Liver (tissue), 9 donors: Measurements from ENCODE around the gene PDGFB. TPM values are rescaled to one million over a fixed set of nuclear protein-coding genes. Genes with fewer than 3 reads are reported as not detected.

Source experiments
- DNase-seq: peaks from one replicate; pipeline ENCODE4 v3.0.0-alpha.2; 2017; ENCODE audit warnings: low spot score
- H3K27ac ChIP-seq, 2 donors: one replicate each; pipeline ENCODE4 v1.7.0; 2013; ENCODE audit warnings: inconsistent platforms in 2 of 2, low read length in 2 of 2, control low read depth in 1 of 2, low read depth in 1 of 2, mild to moderate bottlenecking in 1 of 2
- H3K27me3 ChIP-seq, 4 donors: one replicate each; pipeline versions ENCODE4 v1.6.1 to v1.7.0; 2013; ENCODE audit warnings: low read length in 3 of 4, inconsistent platforms in 1 of 4, mild to moderate bottlenecking in 1 of 4, moderate library complexity in 1 of 4; ENCODE audit not compliant: control insufficient read depth in 4 of 4, insufficient read depth in 4 of 4
- H3K36me3 ChIP-seq, 4 donors: one replicate each; pipeline versions ENCODE4 v1.6.1 to v1.7.0; 2013; ENCODE audit warnings: low read length in 3 of 4, mild to moderate bottlenecking in 3 of 4, low read depth in 1 of 4, moderate library complexity in 1 of 4; ENCODE audit not compliant: control insufficient read depth in 4 of 4, insufficient read depth in 3 of 4
- H3K4me1 ChIP-seq, 4 donors: one replicate each; pipeline versions ENCODE4 v1.6.1 to v1.7.0; 2013; ENCODE audit warnings: low read length in 3 of 4, mild to moderate bottlenecking in 3 of 4, moderate library complexity in 1 of 4; ENCODE audit not compliant: control insufficient read depth in 4 of 4, insufficient read depth in 4 of 4
- H3K4me3 ChIP-seq, 3 donors: one replicate each; pipeline versions ENCODE4 v1.6.1 to v1.7.0; 2013; ENCODE audit warnings: low read length in 3 of 3, control low read depth in 1 of 3, low read depth in 1 of 3, mild to moderate bottlenecking in 1 of 3
- H3K9ac ChIP-seq, 2 donors: one replicate each; pipeline ENCODE4 v1.7.0; 2013; ENCODE audit warnings: low read length in 2 of 2, mild to moderate bottlenecking in 2 of 2, moderate library complexity in 2 of 2, control low read depth in 1 of 2, low read depth in 1 of 2
- H3K9me3 ChIP-seq, 4 donors: one replicate each; pipeline versions ENCODE4 v1.6.1 to v1.7.0; 2013; ENCODE audit warnings: low read length in 3 of 4; ENCODE audit not compliant: control insufficient read depth in 4 of 4
- ATF3 ChIP-seq: IDR thresholded peaks from 2 replicates; pipeline ENCODE4 v1.6.1; 2016; ENCODE audit warnings: antibody characterized with exemption
- CTCF ChIP-seq: fragments of 150-350 bp; IDR thresholded peaks from 2 replicates; pipeline ENCODE4 v1.5.1; 2017; ENCODE audit warnings: improper control_type of control experiment, low read depth, low read length; ENCODE audit not compliant: missing input control
- EGR1 ChIP-seq, 2 donors: IDR thresholded peaks; 2 replicates each; pipeline ENCODE4 v1.6.1; 2016 to 2018; ENCODE audit warnings: antibody characterized with exemption in 2 of 2, low read depth in 2 of 2
- FOXA1 ChIP-seq: IDR thresholded peaks from 2 replicates; pipeline ENCODE4 v1.6.1; 2016; ENCODE audit warnings: antibody characterized with exemption
- FOXA2 ChIP-seq: IDR thresholded peaks from 2 replicates; pipeline ENCODE4 v1.6.1; 2016; ENCODE audit warnings: antibody characterized with exemption
- GABPA ChIP-seq, 2 donors: IDR thresholded peaks in 1 of 2; conservative IDR thresholded peaks in 1 of 2; 2 replicates each; pipeline ENCODE4 v1.6.1; 2016; ENCODE audit warnings: antibody characterized with exemption in 2 of 2, mild to moderate bottlenecking in 1 of 2, moderate library complexity in 1 of 2
- HNF4A ChIP-seq, 2 donors: conservative IDR thresholded peaks; 2 replicates each; pipeline ENCODE4 v1.6.1; 2016; ENCODE audit warnings: antibody characterized with exemption in 2 of 2, mild to moderate bottlenecking in 2 of 2
- HNF4G ChIP-seq: IDR thresholded peaks from 2 replicates; pipeline ENCODE4 v1.6.1; 2016; ENCODE audit warnings: antibody characterized with exemption
- JUND ChIP-seq, 2 donors: IDR thresholded peaks; 2 replicates each; pipeline ENCODE4 v1.6.1; 2016; ENCODE audit warnings: antibody characterized with exemption in 2 of 2
- NR2F2 ChIP-seq: IDR thresholded peaks from 2 replicates; pipeline ENCODE4 v1.6.1; 2016; ENCODE audit warnings: antibody characterized with exemption
- RAD21 ChIP-seq, 2 donors: IDR thresholded peaks; 2 replicates each; pipeline ENCODE4 v1.6.1; 2016; ENCODE audit warnings: antibody characterized with exemption in 2 of 2, mild to moderate bottlenecking in 2 of 2
- RXRA ChIP-seq, 2 donors: IDR thresholded peaks; 2 replicates each; pipeline ENCODE4 v1.6.1; 2017 to 2018; ENCODE audit warnings: antibody characterized with exemption in 2 of 2, mild to moderate bottlenecking in 1 of 2
- SP1 ChIP-seq: IDR thresholded peaks from 2 replicates; pipeline ENCODE4 v1.6.1; 2018; ENCODE audit warnings: antibody characterized with exemption, mild to moderate bottlenecking
- TAF1 ChIP-seq: conservative IDR thresholded peaks from 2 replicates; pipeline ENCODE4 v1.6.1; 2016; ENCODE audit warnings: antibody characterized with exemption, mild to moderate bottlenecking
- YY1 ChIP-seq: IDR thresholded peaks from 2 replicates; pipeline ENCODE4 v1.6.1; 2016; ENCODE audit warnings: antibody characterized with exemption, mild to moderate bottlenecking
- WGBS: extraction: QIAGEN DNeasy Blood & Tissue Kit; methylation state at CpG from one replicate; pipeline ENCODE4 v1.1.7; 2013; 5-methylcytosine and 5-hydroxymethylcytosine counted together
- polyA plus RNA-seq, 2 donors: library from polyadenylated mRNA; stranded (reverse) in 1 of 2; unstranded in 1 of 2; fragments of 200-250 nt in 1 of 2; fragments of >200 nt in 1 of 2; fragmentation: Nextera tagmentation in 1 of 2; extraction: Ambion mirVana in 1 of 2; gene quantifications; one replicate each; pipeline versions ENCODE4 v1.2.1 to v1.2.3, GENCODE V29; 2013 to 2015
- total RNA-seq, 2 donors: library from RNA; depleted of rRNA; stranded (reverse); fragments of >200 nt; gene quantifications; one replicate each; pipeline ENCODE4 v1.2.3, GENCODE V29; 2014
- TF ChIP-seq, protein P1 (sequence below): IDR thresholded peaks from 2 replicates; pipeline ENCODE4 v1.6.1; 2016; ENCODE audit warnings: antibody characterized with exemption
- TF ChIP-seq, protein P2 (sequence below): IDR thresholded peaks from 2 replicates; pipeline ENCODE4 v1.6.1; 2016; ENCODE audit warnings: antibody characterized with exemption, mild to moderate bottlenecking
- TF ChIP-seq, protein P3 (sequence below): IDR thresholded peaks from 2 replicates; pipeline ENCODE4 v1.6.1; 2016; ENCODE audit warnings: antibody characterized with exemption
- donor health status: healthy.
- donor health status: healthy.
- donor health status: healthy.
- donor health status: healthy.
- donor health status: healthy.

PDGFB gene
- total and polyA plus RNA-seq, 4 donors: 0.25 to 4.5 (median 1.7) TPM

GRCh38 chr22:39232246-39232645, 12.5 kb downstream of the PDGFB start:
- no peak overlapping the region for H3K9ac ChIP-seq
- TF ChIP-seq NR2F2: no peak
- no peak for TF ChIP-seq CTCF
- TF ChIP-seq EGR1 (IDR thresholded peaks at IDR 0.05; ENCODE audit: low read depth in 2 of 2): no peak
- TF ChIP-seq GABPA (IDR thresholded peaks at IDR 0.05 in 1 of 2, conservative IDR thresholded peaks at IDR 0.05 in 1 of 2): no peak
- TF ChIP-seq RXRA (IDR thresholded peaks at IDR 0.05): no peak
- TF ChIP-seq SP1: no peak
- TF ChIP-seq YY1: no peak
- TF ChIP-seq HNF4G: no peak
- TF ChIP-seq, protein P1, sequence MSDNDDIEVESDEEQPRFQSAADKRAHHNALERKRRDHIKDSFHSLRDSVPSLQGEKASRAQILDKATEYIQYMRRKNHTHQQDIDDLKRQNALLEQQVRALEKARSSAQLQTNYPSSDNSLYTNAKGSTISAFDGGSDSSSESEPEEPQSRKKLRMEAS: no peak
- TF ChIP-seq FOXA1: no peak
- TF ChIP-seq, protein P2, sequence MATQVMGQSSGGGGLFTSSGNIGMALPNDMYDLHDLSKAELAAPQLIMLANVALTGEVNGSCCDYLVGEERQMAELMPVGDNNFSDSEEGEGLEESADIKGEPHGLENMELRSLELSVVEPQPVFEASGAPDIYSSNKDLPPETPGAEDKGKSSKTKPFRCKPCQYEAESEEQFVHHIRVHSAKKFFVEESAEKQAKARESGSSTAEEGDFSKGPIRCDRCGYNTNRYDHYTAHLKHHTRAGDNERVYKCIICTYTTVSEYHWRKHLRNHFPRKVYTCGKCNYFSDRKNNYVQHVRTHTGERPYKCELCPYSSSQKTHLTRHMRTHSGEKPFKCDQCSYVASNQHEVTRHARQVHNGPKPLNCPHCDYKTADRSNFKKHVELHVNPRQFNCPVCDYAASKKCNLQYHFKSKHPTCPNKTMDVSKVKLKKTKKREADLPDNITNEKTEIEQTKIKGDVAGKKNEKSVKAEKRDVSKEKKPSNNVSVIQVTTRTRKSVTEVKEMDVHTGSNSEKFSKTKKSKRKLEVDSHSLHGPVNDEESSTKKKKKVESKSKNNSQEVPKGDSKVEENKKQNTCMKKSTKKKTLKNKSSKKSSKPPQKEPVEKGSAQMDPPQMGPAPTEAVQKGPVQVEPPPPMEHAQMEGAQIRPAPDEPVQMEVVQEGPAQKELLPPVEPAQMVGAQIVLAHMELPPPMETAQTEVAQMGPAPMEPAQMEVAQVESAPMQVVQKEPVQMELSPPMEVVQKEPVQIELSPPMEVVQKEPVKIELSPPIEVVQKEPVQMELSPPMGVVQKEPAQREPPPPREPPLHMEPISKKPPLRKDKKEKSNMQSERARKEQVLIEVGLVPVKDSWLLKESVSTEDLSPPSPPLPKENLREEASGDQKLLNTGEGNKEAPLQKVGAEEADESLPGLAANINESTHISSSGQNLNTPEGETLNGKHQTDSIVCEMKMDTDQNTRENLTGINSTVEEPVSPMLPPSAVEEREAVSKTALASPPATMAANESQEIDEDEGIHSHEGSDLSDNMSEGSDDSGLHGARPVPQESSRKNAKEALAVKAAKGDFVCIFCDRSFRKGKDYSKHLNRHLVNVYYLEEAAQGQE: no peak
- TF ChIP-seq FOXA2: no peak
- TF ChIP-seq JUND (IDR thresholded peaks at IDR 0.05): no peak
- no peak for TF ChIP-seq TAF1
- no peak for TF ChIP-seq RAD21 (IDR thresholded peaks at IDR 0.05)
- TF ChIP-seq ATF3: no peak
- TF ChIP-seq, protein P3, sequence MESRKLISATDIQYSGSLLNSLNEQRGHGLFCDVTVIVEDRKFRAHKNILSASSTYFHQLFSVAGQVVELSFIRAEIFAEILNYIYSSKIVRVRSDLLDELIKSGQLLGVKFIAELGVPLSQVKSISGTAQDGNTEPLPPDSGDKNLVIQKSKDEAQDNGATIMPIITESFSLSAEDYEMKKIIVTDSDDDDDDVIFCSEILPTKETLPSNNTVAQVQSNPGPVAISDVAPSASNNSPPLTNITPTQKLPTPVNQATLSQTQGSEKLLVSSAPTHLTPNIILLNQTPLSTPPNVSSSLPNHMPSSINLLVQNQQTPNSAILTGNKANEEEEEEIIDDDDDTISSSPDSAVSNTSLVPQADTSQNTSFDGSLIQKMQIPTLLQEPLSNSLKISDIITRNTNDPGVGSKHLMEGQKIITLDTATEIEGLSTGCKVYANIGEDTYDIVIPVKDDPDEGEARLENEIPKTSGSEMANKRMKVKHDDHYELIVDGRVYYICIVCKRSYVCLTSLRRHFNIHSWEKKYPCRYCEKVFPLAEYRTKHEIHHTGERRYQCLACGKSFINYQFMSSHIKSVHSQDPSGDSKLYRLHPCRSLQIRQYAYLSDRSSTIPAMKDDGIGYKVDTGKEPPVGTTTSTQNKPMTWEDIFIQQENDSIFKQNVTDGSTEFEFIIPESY: no peak
- no peak for TF ChIP-seq HNF4A (conservative IDR thresholded peaks at IDR 0.05)
- H3K4me3 ChIP-seq: no peak overlapping the region
- H3K36me3 ChIP-seq: peaks cover 0 to 16% (median under 1%) of the 10 kb centered on the region in 4 donors
- no peak for DNase-seq
- 95% methylated on average over 9 of the region's 9 CpGs for WGBS
- no peaks in the 10 kb centered on the region for H3K9me3 ChIP-seq
- no peaks in the 10 kb centered on the region for H3K27me3 ChIP-seq
- no peak overlapping the region for H3K27ac ChIP-seq
- H3K4me1 ChIP-seq: peaks cover 0 to 26% (median 12%) of the 10 kb centered on the region in 4 donors
